Effector CD4-positive, alpha-beta T cell (primary cell): ENCODE data around the gene ANKRD44.
A peak's percentile ranks its signal among the peaks of the same experiment; 100 is the strongest.

Source experiments
- DNase-seq: peaks from one replicate; pipeline ENCODE4 v3.0.0-alpha.2; 2020

The ANKRD44 gene

DNA sequence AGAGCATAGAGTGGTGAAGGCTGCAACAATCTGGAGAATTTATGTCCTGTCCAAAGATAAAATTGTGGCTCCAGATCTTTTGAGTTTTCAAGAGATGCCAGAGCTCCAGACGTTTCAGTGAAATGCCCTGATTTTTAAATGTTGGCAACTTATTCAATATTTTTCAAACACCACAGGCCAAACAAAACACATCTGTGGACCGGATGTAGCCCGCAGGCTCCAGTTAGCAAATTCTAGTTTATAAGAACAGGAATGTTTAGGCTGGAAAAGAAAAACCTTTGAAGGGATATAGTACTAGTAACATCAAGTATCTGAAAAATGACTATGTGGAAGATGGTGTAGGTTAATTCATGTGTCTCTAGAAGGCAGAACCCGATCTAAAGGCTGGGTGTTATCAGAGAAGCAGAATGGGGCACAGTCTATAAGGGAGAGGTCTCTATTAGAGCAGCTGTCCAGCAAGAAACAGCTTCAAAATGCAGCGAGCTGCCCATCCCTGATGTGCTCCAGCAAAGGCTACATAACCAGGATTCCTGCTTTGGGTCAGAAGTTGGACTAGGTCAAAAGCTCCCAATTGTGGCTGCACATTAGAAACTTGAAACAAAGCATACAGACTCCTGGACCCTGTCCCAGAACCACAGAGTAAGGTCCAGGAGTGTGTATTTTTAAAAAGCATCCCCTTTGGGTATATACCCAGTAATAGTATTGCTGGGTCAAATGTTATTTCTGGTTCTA, 105.9 kb downstream of the ANKRD44 start:
- DNase-seq, result no peak

DNA sequence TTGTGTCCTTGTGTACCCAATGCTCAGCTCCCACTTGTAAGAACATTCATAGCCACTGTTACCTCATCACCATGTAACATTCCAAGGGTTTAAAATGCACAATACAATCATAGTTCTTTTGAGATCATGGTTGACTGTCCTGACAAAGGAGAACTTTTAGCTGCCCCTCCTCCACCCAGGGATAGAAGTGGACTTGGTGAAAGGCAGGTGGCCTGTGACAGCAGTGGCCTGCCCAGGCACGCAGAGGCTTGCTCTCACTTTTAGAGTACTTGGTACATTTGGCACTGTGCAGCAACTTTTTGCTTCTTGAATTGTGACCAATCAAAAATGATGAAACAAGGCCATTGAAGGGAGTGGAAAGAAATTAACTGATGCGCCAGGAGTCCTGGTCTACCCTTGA, 108.7 kb downstream of the ANKRD44 start:
- no peak for DNase-seq

DNA sequence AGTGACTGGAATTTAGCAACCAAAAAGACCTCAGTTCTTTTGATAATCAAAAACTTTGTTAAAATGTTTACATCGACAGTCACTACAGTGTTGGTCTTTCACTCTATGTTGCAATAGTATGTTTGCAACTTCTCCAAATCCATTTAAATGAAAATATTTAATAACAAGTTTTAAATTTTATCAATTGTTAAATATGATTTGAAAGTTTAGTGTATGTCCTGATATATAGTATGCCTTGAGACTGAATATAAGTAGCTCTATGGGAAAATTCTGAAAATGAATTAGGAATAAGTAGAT, 109.9 kb downstream of the ANKRD44 start:
- DNase-seq, result no peak

DNA sequence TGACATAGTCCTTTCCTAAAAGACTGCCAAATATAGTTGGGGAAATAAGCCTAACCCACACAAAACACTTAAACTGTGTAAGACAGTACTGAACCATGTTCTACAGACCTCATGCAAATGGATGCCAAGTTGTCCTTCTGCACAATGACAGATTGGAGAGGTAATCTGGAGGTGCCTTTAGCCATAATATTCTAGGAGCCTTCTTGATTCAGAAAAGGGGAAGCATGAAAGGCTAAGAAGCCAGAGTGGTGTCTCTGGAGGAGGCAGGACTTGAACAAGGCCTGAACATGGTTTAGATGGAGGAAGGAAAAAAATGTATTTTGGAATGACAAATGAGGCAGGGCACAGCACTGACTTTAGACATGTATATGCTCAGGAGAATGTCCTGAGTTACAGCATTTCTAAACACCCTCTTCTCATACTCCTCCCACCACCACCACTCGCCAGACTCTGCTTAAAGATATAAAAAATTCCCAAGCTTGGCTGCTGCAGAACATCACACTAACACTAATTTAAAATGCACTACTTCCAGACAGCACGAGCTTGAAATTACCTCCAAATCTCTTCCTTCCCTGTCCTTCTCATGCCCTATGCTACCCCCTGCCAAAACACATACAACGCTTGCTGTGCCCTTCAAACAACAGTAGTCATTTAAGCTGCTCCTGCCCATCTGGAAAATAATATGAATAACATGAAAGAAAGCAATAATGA, 110.4 kb downstream of the ANKRD44 start:
- no peak for DNase-seq

DNA sequence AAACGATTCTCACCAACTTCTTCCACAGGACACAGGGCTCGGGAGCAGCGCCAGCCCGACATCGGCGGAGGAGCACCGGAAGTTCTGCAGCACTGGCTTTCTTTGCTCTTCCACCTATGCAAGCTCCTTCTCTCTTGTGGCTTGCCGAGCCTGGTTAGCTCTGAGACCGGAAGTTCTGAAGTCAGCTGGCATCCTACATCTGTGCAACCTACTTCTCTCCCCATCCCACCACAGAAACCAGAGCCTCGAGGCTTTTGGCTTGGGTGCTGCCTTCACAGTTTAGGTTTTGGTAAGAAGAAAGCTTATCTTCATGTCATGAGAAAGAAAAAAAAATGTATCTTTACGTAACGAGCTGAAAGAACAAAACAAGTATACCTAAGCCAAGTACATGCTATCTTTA, 111.7 kb downstream of the ANKRD44 start:
- DNase-seq, result peak; percentile 86

DNA sequence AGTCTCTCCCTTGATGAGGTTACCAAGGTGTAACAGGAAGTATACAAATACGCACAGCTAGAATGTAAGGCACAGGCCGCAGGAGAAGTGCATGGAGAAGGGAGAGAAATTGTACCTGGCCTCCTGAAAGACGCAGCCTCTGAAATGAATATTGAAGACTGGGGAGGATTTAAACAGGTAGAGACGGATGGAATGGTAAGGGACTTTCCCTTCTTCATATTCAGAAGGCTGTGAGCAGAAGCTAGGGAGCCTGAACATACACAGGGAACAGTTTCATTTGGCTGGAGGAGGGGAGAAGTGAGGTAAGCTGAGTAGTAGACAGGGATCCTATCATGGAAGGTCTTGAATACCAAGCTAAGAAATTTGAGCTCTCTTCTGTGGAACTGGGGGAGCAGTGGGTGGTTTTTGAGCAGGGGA, 112.7 kb downstream of the ANKRD44 start:
- no peak for DNase-seq

DNA sequence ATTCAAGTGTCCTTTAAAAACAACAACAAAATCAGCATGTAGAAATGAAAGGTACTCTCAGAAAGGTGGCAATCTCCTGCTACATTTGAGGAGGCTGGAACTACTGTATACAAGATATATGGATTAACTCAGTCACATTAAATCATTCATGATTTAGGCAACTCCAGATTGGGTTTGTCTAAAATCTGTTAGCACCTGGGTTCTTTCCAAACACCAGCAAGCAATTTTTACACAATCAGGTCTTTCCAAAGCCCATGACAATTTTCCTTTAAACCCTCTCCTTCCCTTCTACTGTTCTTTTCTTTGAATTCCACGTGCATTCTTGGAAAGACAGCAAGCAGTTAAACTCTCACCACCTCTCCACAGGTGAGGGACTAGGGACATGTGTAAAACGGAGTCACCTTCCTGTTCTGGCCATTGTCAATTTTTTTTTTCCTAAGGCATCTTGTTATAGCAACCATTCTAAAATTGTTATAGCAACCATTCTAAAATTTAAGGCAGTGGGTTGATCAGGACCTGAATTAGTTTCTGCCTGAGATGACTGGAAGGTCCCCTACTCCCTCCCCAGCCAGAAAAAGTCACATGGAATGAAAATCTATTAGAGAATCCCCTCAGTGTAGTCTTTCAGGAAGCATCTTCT, 113.9 kb downstream of the ANKRD44 start:
- DNase-seq, result no peak

DNA sequence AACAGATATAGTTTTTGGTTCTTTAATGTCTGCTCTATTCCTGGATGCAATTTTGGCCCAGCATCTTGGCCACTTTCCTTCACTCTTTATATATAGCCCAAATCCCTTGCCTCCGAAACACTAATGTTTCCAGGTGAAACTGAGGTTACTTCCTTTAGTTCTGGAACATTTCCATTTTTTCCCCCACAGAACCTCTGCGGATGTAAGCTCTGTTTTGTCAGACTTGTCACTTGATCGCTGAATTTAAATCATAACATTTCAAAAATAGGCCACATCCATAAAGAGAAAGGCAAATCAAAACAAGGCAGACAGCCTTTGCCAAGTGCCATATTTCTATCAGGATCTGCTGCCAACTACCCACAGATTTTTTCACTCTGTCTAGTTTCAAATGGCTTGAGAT, 115.1 kb downstream of the ANKRD44 start:
- DNase-seq, result no peak

DNA sequence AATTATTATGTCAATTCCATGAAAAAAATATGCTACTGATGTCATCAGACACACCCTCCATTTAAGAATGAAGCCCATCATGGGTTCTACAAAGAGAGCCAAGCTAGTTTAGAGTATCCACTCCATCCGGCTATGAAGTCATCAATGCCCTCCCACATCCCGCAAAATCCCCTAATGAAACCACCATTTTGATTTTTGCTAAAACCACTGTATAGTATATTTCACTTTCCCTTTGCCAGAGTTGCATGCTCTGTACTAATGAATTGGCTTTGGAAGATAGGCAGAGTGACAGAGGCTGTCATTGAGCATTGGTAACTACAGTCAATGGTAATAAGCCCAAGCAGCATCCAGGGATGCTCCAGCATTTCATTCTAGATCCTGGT, 118.6 kb downstream of the ANKRD44 start:
- DNase-seq, result peak; percentile 20

DNA sequence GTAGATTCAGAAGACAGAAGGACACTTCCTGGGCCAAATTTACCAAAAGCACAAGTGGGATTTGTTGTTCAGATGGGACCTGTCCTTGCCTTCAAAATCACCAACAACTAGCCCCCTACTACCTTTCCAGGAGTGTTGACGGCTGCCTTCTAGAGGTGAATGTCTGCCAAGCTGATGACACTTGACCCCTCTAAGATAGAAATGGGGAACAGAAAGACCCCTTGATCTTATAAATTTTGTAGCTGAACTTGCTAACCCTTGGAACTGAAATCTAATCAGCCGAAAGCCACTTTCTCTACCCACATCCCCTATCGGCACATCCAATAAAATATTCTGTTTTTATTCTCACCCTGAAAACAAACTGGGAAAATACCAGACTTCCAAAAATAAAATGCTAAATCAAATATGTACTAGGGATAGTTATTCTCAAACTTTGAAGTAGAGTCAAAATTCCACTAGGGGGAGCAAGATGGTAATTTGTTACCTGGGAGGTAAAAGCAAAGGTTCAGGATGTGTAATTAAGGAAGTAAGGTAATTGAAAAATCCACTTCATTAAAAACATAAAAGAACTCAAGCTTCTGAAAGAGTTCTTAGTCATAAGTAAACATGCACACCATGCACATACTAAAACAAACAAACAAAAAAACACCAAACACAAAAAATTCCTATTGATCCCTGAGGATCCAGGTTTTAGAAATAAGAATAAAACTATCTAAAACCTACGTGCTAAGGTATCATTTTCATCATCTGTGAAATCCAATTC, 119.2 kb downstream of the ANKRD44 start:
- peak; percentile 22 for DNase-seq

DNA sequence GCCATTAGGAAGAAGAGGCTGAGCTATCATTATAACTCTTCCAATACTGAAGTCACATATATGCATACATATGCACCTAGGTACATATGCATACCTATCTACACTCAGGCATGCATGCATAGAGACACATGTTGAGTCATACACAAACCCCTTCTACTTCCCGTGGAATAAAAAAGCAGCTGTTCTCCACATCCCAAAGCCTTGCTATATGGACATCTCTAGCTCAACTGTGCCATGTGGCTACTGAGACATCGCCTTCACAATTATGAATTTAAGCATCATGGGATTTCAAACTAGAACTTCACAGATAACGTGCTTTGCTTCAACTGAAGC, 120.5 kb downstream of the ANKRD44 start:
- no peak for DNase-seq

DNA sequence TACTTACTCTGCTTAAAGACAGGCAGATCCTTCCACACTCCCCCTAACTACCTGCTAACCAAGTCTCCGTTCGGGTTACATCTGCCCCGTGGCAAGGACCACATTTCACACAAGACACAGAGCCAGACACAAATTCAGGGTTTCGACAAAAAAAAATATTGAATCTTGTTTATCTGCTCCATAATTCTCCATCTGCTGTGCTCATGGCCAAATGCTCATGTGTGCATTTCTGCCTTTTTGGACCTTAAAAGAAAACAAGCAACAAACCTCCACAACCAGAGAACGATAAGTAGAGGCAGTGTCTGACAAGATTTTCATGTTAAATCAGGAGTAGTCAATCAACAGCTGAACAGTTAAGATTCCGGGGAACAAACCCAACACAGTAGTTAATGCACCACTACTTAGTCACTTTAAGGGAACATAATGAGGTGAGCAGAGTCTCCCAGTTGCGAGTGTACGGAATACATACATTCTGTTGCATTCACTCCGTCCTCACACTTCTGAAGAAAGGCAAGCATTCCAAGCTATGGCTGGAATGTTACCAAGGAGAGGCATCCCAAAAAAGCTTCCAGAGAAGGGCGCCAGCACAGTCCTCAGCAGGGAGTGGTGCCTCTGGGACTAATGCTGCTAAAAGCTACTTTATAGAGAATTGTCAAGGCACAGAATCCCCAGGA, 121.0 kb downstream of the ANKRD44 start:
- DNase-seq, result no peak

DNA sequence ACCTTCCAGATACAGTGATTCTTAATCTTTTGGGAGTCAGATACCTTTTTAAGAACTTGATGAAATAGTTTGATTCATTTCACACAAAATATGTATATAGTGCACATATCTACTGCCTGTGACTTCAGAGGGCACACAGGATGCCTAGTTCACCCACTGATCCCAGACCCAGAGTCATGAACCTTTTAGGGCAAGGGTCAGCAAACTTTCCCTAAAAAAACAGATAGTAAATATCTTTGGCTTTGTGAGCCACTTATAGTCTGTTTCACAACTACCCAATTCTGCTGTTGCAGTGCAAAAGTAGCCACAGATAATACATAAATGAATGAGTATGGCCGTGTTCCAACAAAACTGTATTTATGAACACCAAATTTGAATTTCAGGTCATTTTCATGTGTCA, 124.9 kb downstream of the ANKRD44 start:
- DNase-seq, result no peak

DNA sequence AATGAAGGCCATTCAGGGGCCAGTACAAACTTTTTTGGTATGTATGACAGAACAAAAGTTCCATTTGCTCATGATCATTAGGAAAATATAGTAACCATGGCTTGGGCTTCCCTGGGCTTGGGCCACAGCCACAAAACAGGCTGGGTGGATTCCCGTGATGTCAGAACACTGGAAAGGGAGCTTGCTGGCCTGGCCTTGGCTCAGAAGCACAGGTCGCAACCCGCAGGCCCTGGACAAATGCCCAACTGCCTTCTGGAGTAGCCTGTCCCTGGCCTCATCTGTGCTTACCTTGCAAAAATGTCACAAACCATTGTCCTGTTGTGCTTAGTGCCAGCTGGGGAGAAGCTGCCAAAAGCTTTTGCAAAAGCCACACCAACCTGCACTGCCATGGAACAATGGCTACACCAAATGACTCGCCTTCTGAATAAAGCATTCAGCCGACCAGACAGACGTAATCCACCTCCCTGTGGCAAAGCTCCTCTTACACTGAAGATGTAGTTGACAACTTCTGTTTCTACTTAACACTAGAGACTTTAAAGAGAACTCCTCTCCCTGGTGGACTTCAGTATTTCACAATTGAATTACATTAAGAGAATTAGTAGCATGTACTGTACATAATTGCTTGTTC, 125.5 kb downstream of the ANKRD44 start:
- no peak for DNase-seq

DNA sequence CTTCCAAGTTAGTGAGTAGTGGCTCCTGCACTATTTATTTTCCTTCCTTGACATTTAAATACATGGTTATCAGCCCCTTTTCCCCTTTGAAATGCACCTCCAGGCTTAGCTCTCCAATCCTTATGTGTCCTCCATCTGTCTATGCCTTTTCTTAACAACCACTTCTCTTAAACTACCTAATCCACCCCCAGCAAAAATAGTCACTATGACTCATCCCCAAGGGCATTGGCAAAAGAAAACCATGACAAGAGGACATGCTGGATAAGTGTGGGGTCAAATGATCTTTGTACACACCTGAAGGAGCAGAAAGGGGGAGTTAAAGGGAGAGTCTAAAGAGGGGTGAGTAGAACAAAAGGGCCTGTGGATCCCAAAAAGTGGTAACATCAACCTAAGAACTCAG, 127.2 kb downstream of the ANKRD44 start:
- no peak for DNase-seq

DNA sequence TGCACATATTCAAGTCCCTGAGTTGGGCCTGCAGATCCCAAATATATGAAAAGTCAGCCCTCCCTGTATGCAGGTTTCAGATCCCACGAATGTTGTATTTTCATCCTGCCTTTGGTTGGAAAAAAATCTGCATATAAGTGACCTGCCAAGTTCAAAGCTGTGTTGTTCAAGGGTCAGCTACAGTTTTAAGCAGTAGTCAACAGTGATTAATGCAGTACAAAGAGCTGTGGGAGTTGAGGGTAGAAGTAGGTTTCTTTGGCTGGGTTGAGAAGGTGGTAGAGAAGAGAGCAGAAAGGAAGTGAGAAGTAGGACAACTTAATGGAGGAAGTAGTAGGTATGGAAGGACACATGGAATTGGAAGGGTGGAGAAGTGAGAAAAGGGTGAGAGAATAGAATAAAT, 127.9 kb downstream of the ANKRD44 start:
- no peak for DNase-seq

DNA sequence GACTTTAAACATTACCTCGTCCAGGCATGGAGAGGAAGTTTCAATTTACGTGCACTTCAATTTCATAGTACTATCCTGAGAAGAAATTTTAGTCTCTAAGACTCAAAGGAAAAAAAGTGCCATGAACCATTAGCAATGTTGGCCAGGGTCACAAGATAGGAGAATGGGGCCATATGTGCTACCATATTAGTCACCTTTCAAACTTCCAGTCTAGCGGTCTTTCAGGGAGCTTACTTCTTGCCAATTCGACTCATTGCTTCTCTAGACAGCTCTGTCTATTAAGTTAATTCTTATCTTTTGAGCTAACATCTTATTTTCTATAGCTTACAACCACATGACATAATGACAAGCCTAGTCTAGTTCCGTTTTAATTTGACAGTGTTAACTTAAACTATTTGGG, 129.1 kb downstream of the ANKRD44 start:
- no peak for DNase-seq

DNA sequence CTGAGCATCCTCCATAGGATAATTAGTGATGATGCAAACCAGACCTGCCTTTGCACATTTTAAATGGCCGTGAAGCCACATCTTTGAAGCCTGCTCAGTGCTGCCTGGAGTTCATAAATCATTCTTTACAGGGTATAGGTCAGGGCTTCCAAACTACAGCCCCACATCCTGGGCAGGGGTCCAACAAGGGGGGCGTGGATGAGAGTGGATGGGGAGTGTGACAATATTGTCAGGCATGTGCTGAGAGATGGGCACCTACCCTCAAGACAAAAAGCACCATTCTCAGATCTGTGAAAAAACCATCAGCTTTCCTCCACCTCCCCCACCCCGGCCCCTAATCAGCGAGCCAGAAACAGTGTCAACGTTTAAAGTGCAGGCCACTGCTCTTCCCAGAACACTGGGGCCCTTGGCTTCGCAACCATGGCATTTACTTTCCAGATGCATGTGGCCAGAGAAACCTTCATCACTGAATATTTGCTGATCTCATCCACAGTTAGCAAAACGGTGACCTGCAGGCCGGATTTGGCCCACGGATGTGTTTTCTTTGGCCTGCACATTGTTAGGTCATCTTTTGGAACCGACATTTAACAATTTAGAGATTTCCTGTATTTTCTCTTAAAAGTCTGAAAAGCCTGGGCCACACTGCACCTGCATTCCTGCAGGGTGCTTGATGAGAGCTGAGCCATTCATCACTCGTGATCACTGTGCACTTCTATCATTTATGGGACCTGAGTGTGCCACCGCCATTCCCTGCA, 130.7 kb downstream of the ANKRD44 start:
- DNase-seq, result no peak

DNA sequence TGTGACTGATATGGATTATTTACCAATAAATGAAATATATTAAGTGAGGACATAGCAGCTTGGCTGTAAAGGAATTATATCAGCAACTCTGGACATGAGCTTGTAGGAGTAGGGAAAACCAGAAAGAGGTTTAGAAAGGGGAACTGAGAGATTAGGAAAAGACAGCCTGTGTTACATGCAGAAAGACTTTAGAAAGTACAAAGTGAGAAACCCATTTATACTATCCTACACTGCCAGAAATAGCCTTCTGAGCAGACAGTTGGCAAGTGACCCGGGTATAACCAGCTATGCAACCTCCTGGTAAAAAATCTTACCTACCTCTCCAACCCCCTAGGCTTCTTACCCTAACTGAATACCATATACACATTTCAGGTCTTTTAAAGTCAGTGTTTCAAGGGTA, 134.1 kb downstream of the ANKRD44 start:
- no peak for DNase-seq

DNA sequence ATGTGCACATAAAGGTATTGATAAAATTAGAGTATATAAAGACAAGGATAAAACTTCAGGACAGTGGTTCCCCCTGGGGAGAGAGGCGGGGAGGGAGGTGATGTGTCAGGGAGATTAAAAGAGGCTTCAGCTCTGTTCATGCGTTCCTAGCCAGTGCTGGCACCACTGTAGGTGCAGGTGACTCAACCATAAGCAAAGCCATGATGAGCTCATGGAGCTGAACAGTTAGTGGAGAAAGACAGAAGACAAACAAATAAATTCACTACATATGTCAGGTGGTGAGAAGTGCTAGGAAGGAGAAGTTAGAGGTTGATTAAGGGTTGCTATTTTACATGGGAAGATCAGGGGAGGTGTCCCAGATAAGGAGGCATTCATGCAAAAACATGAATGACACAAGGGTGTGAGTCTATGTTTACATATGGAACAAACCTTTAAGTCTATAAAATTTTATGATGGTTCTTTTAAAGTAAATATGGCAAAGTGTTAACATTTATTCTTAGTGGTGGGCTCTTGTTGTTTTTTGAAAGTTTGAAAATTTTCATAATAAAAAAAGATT, 136.0 kb downstream of the ANKRD44 start:
- no peak for DNase-seq

DNA sequence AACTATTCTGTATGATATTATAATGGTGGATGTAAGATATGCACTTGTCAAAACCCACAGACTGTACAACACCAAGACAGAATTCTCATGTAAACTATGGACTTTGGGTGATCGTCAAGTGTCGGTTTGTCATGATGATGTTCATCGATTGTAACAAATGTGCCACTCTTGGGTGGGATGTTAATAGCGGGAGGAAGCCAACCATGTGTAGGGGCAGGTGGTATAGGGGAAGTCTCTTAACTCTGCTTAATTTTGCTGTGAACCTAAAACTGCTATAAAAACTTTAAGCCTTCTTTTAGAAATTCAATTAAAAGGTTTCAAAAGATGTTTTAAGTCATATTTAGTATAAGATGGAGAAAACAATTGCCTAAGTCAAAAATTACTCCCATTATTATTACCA, 139.0 kb downstream of the ANKRD44 start:
- DNase-seq, result no peak

DNA sequence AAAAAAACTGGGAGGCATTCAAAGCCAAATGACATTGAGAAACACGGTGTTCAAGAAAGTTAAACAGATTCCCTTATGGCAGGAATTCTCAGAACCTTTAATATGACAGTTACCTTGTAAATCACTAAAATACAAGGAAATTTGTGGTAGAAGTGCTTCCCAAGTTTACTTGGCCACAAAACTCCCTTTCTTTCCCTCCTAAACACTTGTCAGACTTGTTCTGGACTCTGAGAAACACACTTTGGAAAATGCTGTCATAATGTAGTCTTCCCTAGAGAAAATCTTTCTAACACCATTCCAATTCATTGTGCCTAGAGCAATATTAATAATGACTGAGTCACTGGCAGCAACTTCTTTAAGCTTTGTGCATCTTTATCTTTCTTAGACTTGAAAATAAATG, 140.4 kb downstream of the ANKRD44 start:
- DNase-seq, result no peak
